Body of pancreas (tissue), 4 donors: ENCODE measurements around the gene GNG11.

Experiments
- POLR2A ChIP-seq, 3 donors: fragments of 450-650 bp; IDR thresholded peaks; one replicate each; pipeline ENCODE4 v1.6.1; 2016; ENCODE audit warnings: antibody characterized with exemption in 3 of 3, mild to moderate bottlenecking in 2 of 3
- TF ChIP-seq, protein P1 (sequence below), 7 experiments: fragments of 450-650 bp in 4 of 7; fragments of 200-600 bp in 3 of 7; sonication (generic) in 3 of 7; IDR thresholded peaks; one replicate each; pipeline ENCODE4 v1.5.1; 2016 to 2019; ENCODE audit warnings: antibody characterized with exemption in 7 of 7

GRCh38 chr7:93914581-93915066 is 6.9 kb upstream of the GNG11 start:
- TF ChIP-seq, protein P1, sequence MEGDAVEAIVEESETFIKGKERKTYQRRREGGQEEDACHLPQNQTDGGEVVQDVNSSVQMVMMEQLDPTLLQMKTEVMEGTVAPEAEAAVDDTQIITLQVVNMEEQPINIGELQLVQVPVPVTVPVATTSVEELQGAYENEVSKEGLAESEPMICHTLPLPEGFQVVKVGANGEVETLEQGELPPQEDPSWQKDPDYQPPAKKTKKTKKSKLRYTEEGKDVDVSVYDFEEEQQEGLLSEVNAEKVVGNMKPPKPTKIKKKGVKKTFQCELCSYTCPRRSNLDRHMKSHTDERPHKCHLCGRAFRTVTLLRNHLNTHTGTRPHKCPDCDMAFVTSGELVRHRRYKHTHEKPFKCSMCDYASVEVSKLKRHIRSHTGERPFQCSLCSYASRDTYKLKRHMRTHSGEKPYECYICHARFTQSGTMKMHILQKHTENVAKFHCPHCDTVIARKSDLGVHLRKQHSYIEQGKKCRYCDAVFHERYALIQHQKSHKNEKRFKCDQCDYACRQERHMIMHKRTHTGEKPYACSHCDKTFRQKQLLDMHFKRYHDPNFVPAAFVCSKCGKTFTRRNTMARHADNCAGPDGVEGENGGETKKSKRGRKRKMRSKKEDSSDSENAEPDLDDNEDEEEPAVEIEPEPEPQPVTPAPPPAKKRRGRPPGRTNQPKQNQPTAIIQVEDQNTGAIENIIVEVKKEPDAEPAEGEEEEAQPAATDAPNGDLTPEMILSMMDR (IDR thresholded peaks at IDR 0.05): no peak
- no peak for TF ChIP-seq POLR2A (IDR thresholded peaks at IDR 0.05)
